HG03442 (cell line): ENCODE data around the gene POR.

Experiments used
- ATAC-seq: cut with Tn5 transposase; IDR thresholded peaks from one replicate; pipeline ENCODE4 v1.9.1; 2021; ENCODE audit warnings: mild to moderate bottlenecking, moderate library complexity; ENCODE audit not compliant: unreplicated experiment

POR gene

GRCh38 chr7:75915416-75916156 is 631 bp downstream of the POR start:
- ATAC-seq: peak; percentile 7

- ATAC-seq: no peak
These were observed 1.3 kb downstream of the POR start for GRCh38 chr7:75916259-75916658.

GRCh38 chr7:75916685-75917634 is 2.0 kb downstream of the POR start:
- ATAC-seq: no peak

- ATAC-seq: no peak
These were observed 5.6 kb downstream of the POR start for GRCh38 chr7:75920431-75921161.

- no peak for ATAC-seq
These were observed 6.5 kb downstream of the POR start for GRCh38 chr7:75921479-75921878.

GRCh38 chr7:75922966-75923603 is 8.1 kb downstream of the POR start:
- ATAC-seq: no peak

- no peak for ATAC-seq
These were observed 9.3 kb downstream of the POR start for GRCh38 chr7:75924256-75924655.

GRCh38 chr7:75924889-75925288 is 9.9 kb downstream of the POR start:
- ATAC-seq: no peak

- no peak for ATAC-seq
These were observed 10.9 kb downstream of the POR start for GRCh38 chr7:75925717-75926435.

GRCh38 chr7:75928568-75928914 is 13.6 kb downstream of the POR start:
- peak; percentile 73 for ATAC-seq

GRCh38 chr7:75931680-75932079 is 16.7 kb downstream of the POR start:
- ATAC-seq: no peak

GRCh38 chr7:75937958-75938786 is 23.2 kb downstream of the POR start:
- no peak for ATAC-seq

- ATAC-seq: no peak
These were observed 24.0 kb downstream of the POR start for GRCh38 chr7:75938921-75939320.

- ATAC-seq: no peak
These were observed 28.9 kb downstream of the POR start for GRCh38 chr7:75943864-75944263.

GRCh38 chr7:75944507-75944906 is 29.6 kb downstream of the POR start:
- ATAC-seq: no peak

GRCh38 chr7:75945297-75946168 is 30.6 kb downstream of the POR start:
- ATAC-seq: no peak

GRCh38 chr7:75946207-75946855 is 31.4 kb downstream of the POR start:
- no peak for ATAC-seq

GRCh38 chr7:75948179-75948578 is 33.2 kb downstream of the POR start:
- ATAC-seq: no peak
